ENCODE data around the gene VWA8.

DNA sequence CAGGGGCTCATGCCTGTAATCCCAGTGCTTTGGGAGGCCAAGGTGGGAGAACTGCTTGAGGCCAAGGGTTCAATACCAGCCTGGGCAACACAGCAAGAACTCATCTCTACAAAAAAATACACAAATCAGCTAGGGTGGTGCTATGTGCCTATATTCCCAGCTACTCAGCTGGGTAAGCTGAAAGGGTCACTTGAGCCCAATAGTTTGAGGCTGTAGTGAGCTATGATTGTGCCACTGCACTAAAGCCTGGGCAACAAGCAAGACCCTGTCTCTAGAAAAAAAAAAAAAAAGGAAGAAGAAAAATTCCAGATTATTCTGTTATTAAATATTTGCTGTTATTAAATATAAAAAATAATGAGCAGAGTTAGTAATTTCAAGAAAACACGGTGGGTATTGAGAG lies 372.5 kb downstream of the VWA8 start:
- TF ChIP-seq ZNF416 (tag by site-specific recombination; IDR thresholded peaks at IDR 0.05) (no peak), TCF7L2 (IDR thresholded peaks at IDR 0.05; ENCODE audit: borderline replicate concordance, low read depth, low read length) (no peak), ZFP37 (tag by site-specific recombination; IDR thresholded peaks at IDR 0.05) (no peak), ZNF777 (tag by site-specific recombination; IDR thresholded peaks at IDR 0.05; ENCODE audit: borderline replicate concordance) (no peak), ZNF510 (tag by site-specific recombination; IDR thresholded peaks at IDR 0.05; ENCODE audit: insufficient replicate concordance) (no peak), ZNF670 (tag by site-specific recombination; IDR thresholded peaks at IDR 0.05; ENCODE audit: low read depth) (no peak), ZNF10 (tag by site-specific recombination; IDR thresholded peaks at IDR 0.05) (no peak), ZNF146 (tag by site-specific recombination; IDR thresholded peaks at IDR 0.05) (no peak), ZSCAN23 (tag by site-specific recombination; IDR thresholded peaks at IDR 0.05) (no peak), ZNF600 (tag by site-specific recombination; IDR thresholded peaks at IDR 0.05) (no peak)
- TF ChIP-seq, protein P1, sequence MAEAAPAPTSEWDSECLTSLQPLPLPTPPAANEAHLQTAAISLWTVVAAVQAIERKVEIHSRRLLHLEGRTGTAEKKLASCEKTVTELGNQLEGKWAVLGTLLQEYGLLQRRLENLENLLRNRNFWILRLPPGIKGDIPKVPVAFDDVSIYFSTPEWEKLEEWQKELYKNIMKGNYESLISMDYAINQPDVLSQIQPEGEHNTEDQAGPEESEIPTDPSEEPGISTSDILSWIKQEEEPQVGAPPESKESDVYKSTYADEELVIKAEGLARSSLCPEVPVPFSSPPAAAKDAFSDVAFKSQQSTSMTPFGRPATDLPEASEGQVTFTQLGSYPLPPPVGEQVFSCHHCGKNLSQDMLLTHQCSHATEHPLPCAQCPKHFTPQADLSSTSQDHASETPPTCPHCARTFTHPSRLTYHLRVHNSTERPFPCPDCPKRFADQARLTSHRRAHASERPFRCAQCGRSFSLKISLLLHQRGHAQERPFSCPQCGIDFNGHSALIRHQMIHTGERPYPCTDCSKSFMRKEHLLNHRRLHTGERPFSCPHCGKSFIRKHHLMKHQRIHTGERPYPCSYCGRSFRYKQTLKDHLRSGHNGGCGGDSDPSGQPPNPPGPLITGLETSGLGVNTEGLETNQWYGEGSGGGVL (tag by site-specific recombination; IDR thresholded peaks at IDR 0.05): no peak
- TF ChIP-seq, protein P2, sequence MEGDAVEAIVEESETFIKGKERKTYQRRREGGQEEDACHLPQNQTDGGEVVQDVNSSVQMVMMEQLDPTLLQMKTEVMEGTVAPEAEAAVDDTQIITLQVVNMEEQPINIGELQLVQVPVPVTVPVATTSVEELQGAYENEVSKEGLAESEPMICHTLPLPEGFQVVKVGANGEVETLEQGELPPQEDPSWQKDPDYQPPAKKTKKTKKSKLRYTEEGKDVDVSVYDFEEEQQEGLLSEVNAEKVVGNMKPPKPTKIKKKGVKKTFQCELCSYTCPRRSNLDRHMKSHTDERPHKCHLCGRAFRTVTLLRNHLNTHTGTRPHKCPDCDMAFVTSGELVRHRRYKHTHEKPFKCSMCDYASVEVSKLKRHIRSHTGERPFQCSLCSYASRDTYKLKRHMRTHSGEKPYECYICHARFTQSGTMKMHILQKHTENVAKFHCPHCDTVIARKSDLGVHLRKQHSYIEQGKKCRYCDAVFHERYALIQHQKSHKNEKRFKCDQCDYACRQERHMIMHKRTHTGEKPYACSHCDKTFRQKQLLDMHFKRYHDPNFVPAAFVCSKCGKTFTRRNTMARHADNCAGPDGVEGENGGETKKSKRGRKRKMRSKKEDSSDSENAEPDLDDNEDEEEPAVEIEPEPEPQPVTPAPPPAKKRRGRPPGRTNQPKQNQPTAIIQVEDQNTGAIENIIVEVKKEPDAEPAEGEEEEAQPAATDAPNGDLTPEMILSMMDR (tag by site-specific recombination; IDR thresholded peaks at IDR 0.05): no peak
- TF ChIP-seq, protein P3, sequence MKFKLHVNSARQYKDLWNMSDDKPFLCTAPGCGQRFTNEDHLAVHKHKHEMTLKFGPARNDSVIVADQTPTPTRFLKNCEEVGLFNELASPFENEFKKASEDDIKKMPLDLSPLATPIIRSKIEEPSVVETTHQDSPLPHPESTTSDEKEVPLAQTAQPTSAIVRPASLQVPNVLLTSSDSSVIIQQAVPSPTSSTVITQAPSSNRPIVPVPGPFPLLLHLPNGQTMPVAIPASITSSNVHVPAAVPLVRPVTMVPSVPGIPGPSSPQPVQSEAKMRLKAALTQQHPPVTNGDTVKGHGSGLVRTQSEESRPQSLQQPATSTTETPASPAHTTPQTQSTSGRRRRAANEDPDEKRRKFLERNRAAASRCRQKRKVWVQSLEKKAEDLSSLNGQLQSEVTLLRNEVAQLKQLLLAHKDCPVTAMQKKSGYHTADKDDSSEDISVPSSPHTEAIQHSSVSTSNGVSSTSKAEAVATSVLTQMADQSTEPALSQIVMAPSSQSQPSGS (tag by site-specific recombination; IDR thresholded peaks at IDR 0.05; ENCODE audit: low read depth): no peak
- TF ChIP-seq, protein P4, sequence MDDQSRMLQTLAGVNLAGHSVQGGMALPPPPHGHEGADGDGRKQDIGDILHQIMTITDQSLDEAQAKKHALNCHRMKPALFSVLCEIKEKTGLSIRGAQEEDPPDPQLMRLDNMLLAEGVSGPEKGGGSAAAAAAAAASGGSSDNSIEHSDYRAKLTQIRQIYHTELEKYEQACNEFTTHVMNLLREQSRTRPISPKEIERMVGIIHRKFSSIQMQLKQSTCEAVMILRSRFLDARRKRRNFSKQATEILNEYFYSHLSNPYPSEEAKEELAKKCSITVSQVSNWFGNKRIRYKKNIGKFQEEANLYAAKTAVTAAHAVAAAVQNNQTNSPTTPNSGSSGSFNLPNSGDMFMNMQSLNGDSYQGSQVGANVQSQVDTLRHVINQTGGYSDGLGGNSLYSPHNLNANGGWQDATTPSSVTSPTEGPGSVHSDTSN (CRISPR knock-in tag; IDR thresholded peaks at IDR 0.05): no peak
